Stimulated activated naive B cell treated with anti-CD40 and anti-IgM and Interleukin-4, amounts not matched to agents 10 μg/mL and 1 μg/mL and 100 μg/mL, for 72 hours (primary cell): Measurements from ENCODE around the gene EIF5A2.
A peak's percentile ranks its signal among the peaks of the same experiment; 100 is the strongest.
"Not testable (repeated sequence)": the region's sequence is repeated elsewhere in the genome, so short reads cannot be mapped to it uniquely, and the experiment has no call there.

Source experiments
- ATAC-seq, 2 donors: fragments of 150-1000 bp; cut with Tn5 transposase; replicated peaks; 2 replicates each; pipeline ENCODE4 v1.10.0; 2021; ENCODE audit warnings: moderate library complexity in 1 of 2
- DNase-seq: peaks from one replicate; pipeline ENCODE4 v3.0.0; 2021
- H3K27ac Mint-ChIP-seq: one replicate; pipeline ENCODE4 v1.8.0; 2022; ENCODE audit warnings: mild to moderate bottlenecking, mixed read lengths
- H3K27me3 Mint-ChIP-seq, 2 donors: one replicate each; pipeline ENCODE4 v1.8.0; 2022; ENCODE audit warnings: mixed read lengths in 2 of 2
- H3K36me3 Mint-ChIP-seq, 2 donors: one replicate each; pipeline ENCODE4 v1.8.0; 2022; ENCODE audit warnings: mixed read lengths in 2 of 2, mild to moderate bottlenecking in 1 of 2
- H3K4me1 Mint-ChIP-seq, 2 donors: one replicate each; pipeline ENCODE4 v1.8.0; 2022; ENCODE audit warnings: mixed read lengths in 2 of 2, mild to moderate bottlenecking in 1 of 2
- H3K4me3 Mint-ChIP-seq, 2 donors: one replicate each; pipeline ENCODE4 v1.8.0; 2022; ENCODE audit warnings: mild to moderate bottlenecking in 2 of 2, mixed read lengths in 2 of 2, moderate library complexity in 1 of 2
- H3K9me3 Mint-ChIP-seq, 2 donors: one replicate each; pipeline ENCODE4 v1.8.0; 2022; ENCODE audit warnings: mixed read lengths in 2 of 2, mild to moderate bottlenecking in 1 of 2

EIF5A2 gene

DNA sequence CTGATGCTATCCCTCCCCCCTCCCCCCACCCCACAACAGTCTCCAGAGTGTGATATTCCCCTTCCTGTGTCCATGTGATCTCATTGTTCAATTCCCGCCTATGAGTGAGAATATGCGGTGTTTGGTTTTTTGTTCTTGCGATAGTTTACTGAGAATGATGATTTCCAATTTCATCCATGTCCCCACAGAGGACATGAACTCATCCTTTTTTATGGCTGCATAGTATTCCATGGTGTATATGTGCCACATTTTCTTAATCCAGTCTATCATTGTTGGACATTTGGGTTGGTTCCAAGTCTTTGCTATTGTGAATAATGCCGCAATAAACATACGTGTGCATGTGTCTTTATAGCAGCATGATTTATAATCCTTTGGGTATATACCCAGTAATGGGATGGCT is 29.7 kb downstream of the EIF5A2 start:
- H3K9me3 Mint-ChIP-seq, H3K27me3 Mint-ChIP-seq, H3K4me1 Mint-ChIP-seq, ATAC-seq, DNase-seq, H3K36me3 Mint-ChIP-seq, H3K27ac Mint-ChIP-seq, H3K4me3 Mint-ChIP-seq: not testable (repeated sequence)

DNA sequence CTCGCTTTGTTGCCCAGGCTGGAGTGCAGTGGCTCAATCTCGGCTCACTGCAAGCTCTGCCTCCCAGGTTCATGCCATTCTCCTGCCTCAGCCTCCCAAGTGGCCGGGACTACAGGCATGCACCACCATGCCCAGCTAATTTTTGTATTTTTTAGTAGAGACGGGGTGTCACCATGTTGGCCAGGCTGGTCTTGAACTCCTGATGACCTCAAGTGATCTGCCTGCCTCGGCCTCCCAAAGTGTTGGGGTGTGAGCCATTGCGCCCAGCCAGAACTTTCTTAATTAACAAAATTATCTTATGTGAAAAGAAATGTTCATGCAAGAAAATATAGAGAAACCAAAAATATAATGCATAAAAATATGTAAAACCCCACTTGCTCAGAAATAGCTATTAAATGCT is 31.1 kb downstream of the EIF5A2 start:
- DNase-seq, H3K9me3 Mint-ChIP-seq, ATAC-seq, H3K27me3 Mint-ChIP-seq, H3K4me3 Mint-ChIP-seq, H3K4me1 Mint-ChIP-seq, H3K27ac Mint-ChIP-seq, H3K36me3 Mint-ChIP-seq: not testable (repeated sequence)

- peaks cover 0 to 3% of the 10 kb centered on the region in 2 donors for H3K9me3 Mint-ChIP-seq
- H3K36me3 Mint-ChIP-seq = peaks cover 0 to 4% of the 10 kb centered on the region in 2 donors
- no peaks in the 10 kb centered on the region for H3K4me1 Mint-ChIP-seq
- no peak overlapping the region for H3K4me3 Mint-ChIP-seq
- ATAC-seq (no peak), DNase-seq (no peak)
- no peak overlapping the region for H3K27ac Mint-ChIP-seq
- no peaks in the 10 kb centered on the region for H3K27me3 Mint-ChIP-seq
These were observed 31.9 kb downstream of the EIF5A2 start for GRCh38 chr3:170876537-170876936.

DNA sequence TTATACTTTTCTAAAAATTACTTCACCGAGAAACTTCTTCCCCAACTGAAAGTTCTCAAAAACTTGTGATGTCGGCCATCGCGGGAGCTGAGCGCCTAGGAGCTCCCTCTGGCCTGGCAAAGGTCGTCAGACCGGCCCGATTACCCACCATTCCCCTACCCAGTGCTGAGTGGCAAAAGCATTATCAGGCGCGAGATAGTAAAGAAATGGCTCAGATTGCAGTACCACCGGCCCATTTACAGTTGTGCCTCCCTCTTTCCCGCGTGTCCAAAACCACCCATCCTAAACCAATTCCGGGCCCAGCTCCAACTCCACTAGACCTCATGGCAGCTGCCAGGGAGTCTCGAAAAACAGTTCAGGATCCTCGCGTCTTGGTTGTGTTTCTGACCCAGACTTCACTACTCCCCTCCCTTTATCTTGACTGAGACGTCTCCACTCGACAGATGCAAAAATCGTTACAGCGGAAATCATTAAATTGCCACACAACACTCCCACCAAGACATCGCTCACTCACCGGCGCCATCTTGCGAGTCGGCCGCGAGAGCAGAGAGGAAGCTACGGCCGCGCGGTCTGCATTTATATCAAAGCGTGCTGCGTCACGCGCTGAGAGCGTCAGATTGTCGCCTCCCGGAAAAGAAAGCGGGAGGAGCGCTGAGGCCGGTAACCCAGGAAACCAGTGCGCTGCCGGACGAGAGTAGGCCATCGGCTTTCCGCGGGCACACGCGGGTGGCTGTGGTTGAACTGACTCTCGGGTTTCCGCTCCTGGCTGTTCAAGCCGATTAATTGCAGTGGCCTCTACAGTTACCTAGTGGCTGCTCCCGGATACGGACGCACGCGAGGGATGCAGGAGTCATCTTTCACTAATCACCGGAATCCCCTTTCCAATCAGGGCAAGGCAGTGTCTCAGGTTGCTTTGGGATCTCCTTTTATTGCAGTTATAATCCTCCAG is 38.5 kb downstream of the EIF5A2 start, which contains the start of gene RPL22L1:
Gene RPL22L1, minus strand, starts transcription at position 551 of the 949 bp plus-strand sequence. Its CDS starts 28 bp downstream, at position 523.
- no peaks in the 10 kb centered on the region for H3K27me3 Mint-ChIP-seq
- DNase-seq = peak; percentile 92
- peak within 1 kb of the TSS; percentile 95 to 97 for H3K4me3 Mint-ChIP-seq
- H3K4me1 Mint-ChIP-seq = peaks cover 8 to 24% of the 10 kb centered on the region in 2 donors
- peaks cover 19 to 28% of the 10 kb centered on the region in 2 donors for H3K36me3 Mint-ChIP-seq
- peak; percentile 95 to 97 for ATAC-seq
- H3K9me3 Mint-ChIP-seq = peaks cover 0 to 3% of the 10 kb centered on the region in 2 donors
- H3K27ac Mint-ChIP-seq = peak within 1 kb of the TSS; percentile 100

DNA sequence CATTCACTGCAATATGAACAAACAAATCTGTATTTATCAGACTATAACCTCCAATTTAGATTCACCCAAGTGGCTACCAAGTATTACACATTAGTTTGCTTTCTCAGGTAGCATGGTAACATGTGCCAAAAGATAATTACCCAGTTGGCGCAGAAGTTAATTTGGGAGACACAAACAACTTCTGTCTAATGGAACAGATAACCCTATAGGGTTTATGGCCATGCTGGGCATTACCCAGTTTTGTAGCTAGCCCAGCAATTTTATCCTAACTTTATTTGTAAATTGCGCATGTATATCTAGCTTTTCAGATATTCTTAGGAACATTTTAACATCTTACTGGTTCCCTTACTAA is 39.2 kb downstream of the EIF5A2 start:
- Mint-ChIP-seq H3K27me3 (no peaks in the 10 kb centered on the region), H3K4me3 (peak overlapping the region; percentile 95 to 97), H3K9me3 (peaks cover 3 to 5% of the 10 kb centered on the region in 2 donors), H3K4me1 (peaks cover 12 to 24% of the 10 kb centered on the region in 2 donors), H3K27ac (peak overlapping the region; percentile 100), H3K36me3 (peaks cover 26 to 35% of the 10 kb centered on the region in 2 donors)
- no peak for ATAC-seq
- DNase-seq = no peak

DNA sequence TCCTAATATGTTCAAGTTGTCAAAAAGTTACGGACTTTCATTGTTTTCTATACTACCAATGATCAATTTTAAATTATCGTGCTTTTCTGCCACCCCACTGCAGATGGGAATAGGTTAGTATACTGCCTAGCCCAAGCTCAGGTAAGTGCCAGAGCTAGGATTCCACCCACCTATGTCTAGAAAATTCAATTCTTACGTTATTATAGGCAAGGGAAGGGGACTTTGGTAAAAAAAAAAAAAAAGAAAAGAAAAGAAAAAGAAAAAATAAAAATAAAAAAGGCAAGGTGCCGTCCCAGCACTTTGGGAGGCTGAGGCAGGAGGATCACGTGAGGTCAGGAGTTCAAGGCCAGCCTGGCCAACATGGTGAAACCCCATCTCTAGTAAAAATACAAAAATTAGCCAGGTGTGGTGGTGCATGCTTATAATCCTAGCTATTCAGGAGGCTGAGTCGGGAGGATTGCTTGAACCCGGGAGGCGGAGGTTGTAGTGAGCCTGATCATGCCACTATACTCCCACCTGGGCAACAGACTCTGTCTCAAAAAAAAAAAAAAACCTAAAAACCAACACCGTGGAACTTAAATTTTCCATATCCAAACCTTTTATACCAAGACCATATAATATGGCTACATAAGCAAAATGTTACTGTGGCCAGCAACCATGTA is 39.7 kb downstream of the EIF5A2 start:
- H3K27ac Mint-ChIP-seq = peak overlapping the region; percentile 100
- peak overlapping the region; percentile 95 to 97 for H3K4me3 Mint-ChIP-seq
- peaks cover 26 to 35% of the 10 kb centered on the region in 2 donors for H3K36me3 Mint-ChIP-seq
- peaks cover 0 to 5% of the 10 kb centered on the region in 2 donors for H3K9me3 Mint-ChIP-seq
- H3K27me3 Mint-ChIP-seq = no peaks in the 10 kb centered on the region
- peaks cover 12 to 24% of the 10 kb centered on the region in 2 donors for H3K4me1 Mint-ChIP-seq
- ATAC-seq (no peak), DNase-seq (no peak)

DNA sequence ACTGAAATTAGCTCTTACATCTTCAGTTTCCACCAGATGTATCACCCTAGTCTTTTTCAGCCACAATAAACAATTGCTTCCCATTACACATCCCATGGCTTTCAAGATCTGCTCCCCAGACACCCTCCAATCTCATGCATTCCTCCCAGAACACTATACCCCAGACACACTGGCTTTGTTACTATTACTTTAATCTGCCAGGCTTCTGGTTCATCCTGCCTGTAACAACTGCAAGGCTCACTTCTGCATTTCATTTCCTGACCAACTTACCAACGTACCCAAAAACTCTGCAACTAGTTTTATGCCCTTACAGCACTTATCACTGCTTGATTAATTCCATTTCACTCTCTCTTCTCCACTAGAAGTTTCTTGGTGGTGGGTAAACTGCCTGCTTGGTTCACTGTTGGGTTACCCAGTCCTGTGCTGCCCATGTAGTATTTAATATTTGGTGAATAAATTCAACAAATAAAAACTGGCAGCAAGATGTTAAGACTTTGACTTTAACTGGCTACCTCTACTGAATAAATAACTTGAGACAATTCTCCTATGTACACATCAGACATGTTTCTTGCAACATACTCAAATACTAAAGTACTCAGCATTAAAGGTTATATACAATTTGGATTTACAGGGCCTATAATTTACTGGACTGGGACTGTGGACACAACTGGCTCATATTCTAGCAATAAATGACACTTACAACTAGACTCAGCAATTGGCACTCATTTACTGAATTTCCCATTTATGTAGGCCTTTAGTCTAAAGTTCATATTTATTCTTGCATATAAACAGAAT is 41.1 kb downstream of the EIF5A2 start:
- peak; percentile 35 to 40 for ATAC-seq
- Mint-ChIP-seq H3K4me1 (peaks cover 12 to 24% of the 10 kb centered on the region in 2 donors), H3K36me3 (peaks cover 26 to 35% of the 10 kb centered on the region in 2 donors), H3K27ac (peak overlapping the region; percentile 71), H3K4me3 (peak overlapping the region; percentile 55 to 62), H3K27me3 (no peaks in the 10 kb centered on the region), H3K9me3 (peaks cover 0 to 5% of the 10 kb centered on the region in 2 donors)
- DNase-seq = no peak

GRCh38 chr3:170866499-170866898 is 41.9 kb downstream of the EIF5A2 start:
- Mint-ChIP-seq H3K27me3 (no peaks in the 10 kb centered on the region), H3K9me3 (peaks cover 0 to 5% of the 10 kb centered on the region in 2 donors), H3K36me3 (peaks cover 26 to 35% of the 10 kb centered on the region in 2 donors), H3K4me3 (no peak overlapping the region), H3K27ac (no peak overlapping the region), H3K4me1 (peaks cover 12 to 24% of the 10 kb centered on the region in 2 donors)
- no peak for ATAC-seq
- no peak for DNase-seq

DNA sequence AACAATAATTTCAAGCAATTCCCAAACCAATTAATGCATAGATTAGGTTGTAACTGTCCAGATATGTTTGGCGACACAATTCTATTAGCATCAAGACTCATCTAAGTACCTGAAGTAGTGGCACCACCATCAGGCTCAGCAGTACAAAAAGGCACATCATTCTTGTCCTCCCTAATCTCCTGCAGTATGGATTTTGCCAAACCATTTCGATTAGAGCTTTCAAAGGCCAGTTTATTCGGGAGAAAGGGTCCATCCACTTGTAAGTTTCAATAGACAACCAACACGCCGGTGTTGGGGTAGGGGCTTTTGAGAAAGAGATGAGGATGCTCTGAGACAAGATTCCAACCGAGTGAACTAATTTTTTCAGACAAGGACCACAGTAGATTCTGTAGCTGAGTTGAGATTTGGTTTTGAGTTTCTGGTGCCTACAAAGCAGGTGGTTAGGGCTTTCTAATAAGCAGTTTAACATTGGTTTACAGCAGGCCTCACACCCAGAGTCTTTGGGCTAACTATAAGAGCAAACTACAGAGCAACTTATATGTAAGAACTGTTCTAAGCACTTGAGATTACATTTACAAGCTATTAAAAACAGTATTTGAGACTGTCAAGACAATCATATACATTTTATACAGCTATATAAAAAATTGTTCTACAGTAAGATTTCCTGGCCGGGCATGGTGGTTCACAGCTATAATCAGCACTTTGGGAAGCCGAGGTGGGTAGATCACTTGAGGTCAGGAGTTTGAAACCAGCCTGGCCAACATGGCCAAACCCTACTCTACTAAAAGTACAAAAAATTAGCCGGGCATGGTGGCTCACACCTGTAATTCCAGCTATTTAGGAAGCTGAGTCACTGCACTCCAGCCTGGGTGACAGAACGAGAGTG is 43.0 kb downstream of the EIF5A2 start:
- H3K27ac Mint-ChIP-seq = peak overlapping the region; percentile 73
- ATAC-seq (no peak), DNase-seq (no peak)
- peaks cover 9 to 21% of the 10 kb centered on the region in 2 donors for H3K4me1 Mint-ChIP-seq
- peaks cover 29 to 35% of the 10 kb centered on the region in 2 donors for H3K36me3 Mint-ChIP-seq
- no peak overlapping the region for H3K4me3 Mint-ChIP-seq
- no peaks in the 10 kb centered on the region for H3K27me3 Mint-ChIP-seq
- H3K9me3 Mint-ChIP-seq = peaks cover 0 to 5% of the 10 kb centered on the region in 2 donors

DNA sequence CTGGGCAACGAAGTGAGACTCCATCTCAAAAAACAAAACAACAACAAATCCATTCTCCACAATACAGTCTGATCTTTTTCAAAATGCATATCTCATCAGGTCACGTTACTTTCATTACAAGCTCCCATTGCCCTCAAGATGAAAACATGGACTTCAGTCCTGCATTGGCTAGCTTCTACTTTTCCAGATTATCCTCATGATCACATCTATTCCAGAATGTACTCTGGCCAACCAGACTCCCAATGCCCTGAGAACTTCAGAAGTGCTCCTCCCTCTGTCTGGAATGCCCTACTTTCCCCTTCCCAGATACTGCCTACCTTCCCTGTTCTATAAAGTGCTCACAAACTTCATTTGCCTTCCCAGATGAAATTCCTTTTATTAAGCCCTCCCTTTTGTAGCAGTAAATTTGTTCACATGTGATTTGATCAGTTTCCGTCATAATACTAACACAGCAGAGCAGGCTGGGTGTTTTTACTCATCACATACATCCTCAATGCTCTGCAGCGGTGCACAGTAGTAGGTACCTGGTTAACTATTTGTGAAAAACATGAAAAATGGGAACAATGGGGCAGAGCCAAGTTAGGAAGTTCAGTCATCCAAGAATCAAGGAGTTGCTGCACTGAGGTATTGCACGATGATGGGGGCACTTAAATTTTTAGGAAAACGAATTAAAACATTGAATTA is 43.8 kb downstream of the EIF5A2 start:
- ATAC-seq (no peak), DNase-seq (no peak)
- Mint-ChIP-seq H3K9me3 (peaks cover 0 to 5% of the 10 kb centered on the region in 2 donors), H3K4me3 (peak overlapping the region in 1 of 2 donors; percentile 4), H3K27ac (peak overlapping the region; percentile 86), H3K36me3 (peaks cover 24 to 30% of the 10 kb centered on the region in 2 donors), H3K4me1 (peaks cover 9 to 15% of the 10 kb centered on the region in 2 donors), H3K27me3 (no peaks in the 10 kb centered on the region)

DNA sequence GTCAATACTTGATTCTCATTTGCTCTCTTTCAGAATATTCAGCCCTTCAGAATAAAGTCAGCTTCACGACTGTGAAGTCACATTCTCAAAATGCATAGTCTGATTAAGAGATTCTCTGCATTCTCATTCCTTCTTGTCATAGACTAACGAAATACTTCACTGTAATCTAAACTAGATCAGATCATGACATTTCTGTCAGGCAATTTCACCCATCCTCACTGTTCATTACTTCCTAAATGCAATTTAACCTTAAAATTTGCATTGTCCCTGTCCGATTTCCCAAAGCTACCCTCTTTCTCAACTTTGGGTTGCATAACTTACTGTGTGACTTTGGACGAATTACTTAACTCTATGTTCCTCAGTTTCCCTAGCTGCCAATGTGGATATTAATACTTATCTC is 44.6 kb downstream of the EIF5A2 start:
- DNase-seq (no peak), ATAC-seq (no peak)
- Mint-ChIP-seq H3K9me3 (peaks cover 0 to 5% of the 10 kb centered on the region in 2 donors), H3K4me1 (peaks cover 9 to 15% of the 10 kb centered on the region in 2 donors), H3K27ac (peak overlapping the region; percentile 67), H3K36me3 (peaks cover 17 to 22% of the 10 kb centered on the region in 2 donors), H3K27me3 (no peaks in the 10 kb centered on the region), H3K4me3 (no peak overlapping the region)

DNA sequence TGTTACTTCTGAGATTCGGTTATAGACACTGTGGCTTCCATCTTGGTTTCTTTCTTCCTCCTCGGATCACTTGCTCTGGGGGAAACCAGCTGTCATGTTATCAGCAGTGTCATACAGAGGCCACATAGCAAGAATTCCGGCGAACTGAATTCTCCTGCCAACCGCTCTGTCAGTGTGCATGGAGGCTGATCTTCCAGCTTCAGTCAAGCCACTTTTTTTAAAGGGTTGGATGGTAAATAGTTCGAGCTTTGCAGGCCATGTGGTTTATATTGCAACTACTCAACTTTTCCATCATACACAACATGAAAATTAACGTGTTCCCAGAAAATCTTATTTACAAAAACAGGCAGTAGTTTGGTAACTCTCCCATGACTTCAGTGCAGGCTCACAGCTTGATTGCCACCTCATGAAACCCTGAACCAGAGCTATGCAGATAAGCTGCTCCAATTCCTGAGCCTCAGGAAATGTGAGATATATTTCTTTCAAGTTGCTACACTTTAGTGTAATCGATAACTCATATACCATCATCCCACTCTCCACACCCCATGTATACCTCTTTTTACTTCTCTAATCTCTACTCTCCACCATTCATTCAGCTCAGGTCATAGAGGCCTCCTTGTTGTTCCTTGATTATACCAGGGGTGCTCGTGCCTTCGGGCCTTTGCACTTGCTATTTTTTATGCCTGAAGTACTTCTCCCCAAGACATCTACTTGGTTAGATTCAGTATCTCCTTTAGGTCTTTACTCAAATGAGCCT is 45.6 kb downstream of the EIF5A2 start:
- ATAC-seq = peak in 1 of 2 donors; percentile 11
- no peaks in the 10 kb centered on the region for H3K27me3 Mint-ChIP-seq
- no peak for DNase-seq
- H3K4me1 Mint-ChIP-seq = peaks cover 9 to 15% of the 10 kb centered on the region in 2 donors
- H3K4me3 Mint-ChIP-seq = no peak overlapping the region
- peaks cover 16 to 18% of the 10 kb centered on the region in 2 donors for H3K36me3 Mint-ChIP-seq
- peaks cover 0 to 5% of the 10 kb centered on the region in 2 donors for H3K9me3 Mint-ChIP-seq
- H3K27ac Mint-ChIP-seq = no peak overlapping the region
